WTC11 (cell line): ENCODE data around the gene KCNH8.

Experiments
- ATF3 ChIP-seq: sonication (generic); formaldehyde crosslinking; conservative IDR thresholded peaks from 2 replicates; pipeline ENCODE4 v1.8.1; 2022; ENCODE audit warnings: mild to moderate bottlenecking, missing genetic modification reagents
- ESRRA ChIP-seq: sonication (generic); formaldehyde crosslinking; IDR thresholded peaks from 2 replicates; pipeline ENCODE4 v1.8.1; 2022; ENCODE audit warnings: mild to moderate bottlenecking, missing genetic modification reagents, borderline replicate concordance
- NFYB ChIP-seq: sonication (generic); formaldehyde crosslinking; conservative IDR thresholded peaks from 2 replicates; pipeline ENCODE4 v1.8.0; 2022; ENCODE audit warnings: low read depth, missing genetic modification reagents
- NR2C2 ChIP-seq: sonication (generic); formaldehyde crosslinking; IDR thresholded peaks from 2 replicates; pipeline ENCODE4 v1.8.0; 2022; ENCODE audit warnings: mild to moderate bottlenecking, missing genetic modification reagents
- TP53 ChIP-seq: sonication (generic); formaldehyde crosslinking; IDR thresholded peaks from 2 replicates; pipeline ENCODE4 v1.8.1; 2023; ENCODE audit warnings: mild to moderate bottlenecking, missing genetic modification reagents
- ZNF138 ChIP-seq: sonication (generic); formaldehyde crosslinking; conservative IDR thresholded peaks from 2 replicates; pipeline ENCODE4 v1.8.1; 2022; ENCODE audit warnings: mild to moderate bottlenecking, moderate library complexity, missing genetic modification reagents
- TF ChIP-seq, protein P1 (sequence below): fragments of 200-600 bp; IDR thresholded peaks from 2 replicates; pipeline ENCODE4 v1.8.0; 2022; ENCODE audit warnings: antibody characterized with exemption
- TF ChIP-seq, protein P2 (sequence below): fragments of 250-450 bp; sonication (Bioruptor Pico); IDR thresholded peaks from 2 replicates; pipeline ENCODE4 v1.9.0; 2021; ENCODE audit warnings: mild to moderate bottlenecking

- TF ChIP-seq, protein P1, sequence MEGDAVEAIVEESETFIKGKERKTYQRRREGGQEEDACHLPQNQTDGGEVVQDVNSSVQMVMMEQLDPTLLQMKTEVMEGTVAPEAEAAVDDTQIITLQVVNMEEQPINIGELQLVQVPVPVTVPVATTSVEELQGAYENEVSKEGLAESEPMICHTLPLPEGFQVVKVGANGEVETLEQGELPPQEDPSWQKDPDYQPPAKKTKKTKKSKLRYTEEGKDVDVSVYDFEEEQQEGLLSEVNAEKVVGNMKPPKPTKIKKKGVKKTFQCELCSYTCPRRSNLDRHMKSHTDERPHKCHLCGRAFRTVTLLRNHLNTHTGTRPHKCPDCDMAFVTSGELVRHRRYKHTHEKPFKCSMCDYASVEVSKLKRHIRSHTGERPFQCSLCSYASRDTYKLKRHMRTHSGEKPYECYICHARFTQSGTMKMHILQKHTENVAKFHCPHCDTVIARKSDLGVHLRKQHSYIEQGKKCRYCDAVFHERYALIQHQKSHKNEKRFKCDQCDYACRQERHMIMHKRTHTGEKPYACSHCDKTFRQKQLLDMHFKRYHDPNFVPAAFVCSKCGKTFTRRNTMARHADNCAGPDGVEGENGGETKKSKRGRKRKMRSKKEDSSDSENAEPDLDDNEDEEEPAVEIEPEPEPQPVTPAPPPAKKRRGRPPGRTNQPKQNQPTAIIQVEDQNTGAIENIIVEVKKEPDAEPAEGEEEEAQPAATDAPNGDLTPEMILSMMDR: no peak
- no peak for TF ChIP-seq TP53 (CRISPR knock-in tag)
- TF ChIP-seq NR2C2 (CRISPR knock-in tag): no peak
- no peak for TF ChIP-seq ATF3 (CRISPR knock-in tag)
- no peak for TF ChIP-seq NFYB
- TF ChIP-seq ESRRA (CRISPR knock-in tag): no peak
- no peak for TF ChIP-seq ZNF138 (CRISPR knock-in tag)
- TF ChIP-seq, protein P2, sequence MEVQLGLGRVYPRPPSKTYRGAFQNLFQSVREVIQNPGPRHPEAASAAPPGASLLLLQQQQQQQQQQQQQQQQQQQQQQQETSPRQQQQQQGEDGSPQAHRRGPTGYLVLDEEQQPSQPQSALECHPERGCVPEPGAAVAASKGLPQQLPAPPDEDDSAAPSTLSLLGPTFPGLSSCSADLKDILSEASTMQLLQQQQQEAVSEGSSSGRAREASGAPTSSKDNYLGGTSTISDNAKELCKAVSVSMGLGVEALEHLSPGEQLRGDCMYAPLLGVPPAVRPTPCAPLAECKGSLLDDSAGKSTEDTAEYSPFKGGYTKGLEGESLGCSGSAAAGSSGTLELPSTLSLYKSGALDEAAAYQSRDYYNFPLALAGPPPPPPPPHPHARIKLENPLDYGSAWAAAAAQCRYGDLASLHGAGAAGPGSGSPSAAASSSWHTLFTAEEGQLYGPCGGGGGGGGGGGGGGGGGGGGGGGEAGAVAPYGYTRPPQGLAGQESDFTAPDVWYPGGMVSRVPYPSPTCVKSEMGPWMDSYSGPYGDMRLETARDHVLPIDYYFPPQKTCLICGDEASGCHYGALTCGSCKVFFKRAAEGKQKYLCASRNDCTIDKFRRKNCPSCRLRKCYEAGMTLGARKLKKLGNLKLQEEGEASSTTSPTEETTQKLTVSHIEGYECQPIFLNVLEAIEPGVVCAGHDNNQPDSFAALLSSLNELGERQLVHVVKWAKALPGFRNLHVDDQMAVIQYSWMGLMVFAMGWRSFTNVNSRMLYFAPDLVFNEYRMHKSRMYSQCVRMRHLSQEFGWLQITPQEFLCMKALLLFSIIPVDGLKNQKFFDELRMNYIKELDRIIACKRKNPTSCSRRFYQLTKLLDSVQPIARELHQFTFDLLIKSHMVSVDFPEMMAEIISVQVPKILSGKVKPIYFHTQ: no peak
Measured at GRCh38 chr3:19213603-19214220, 65.4 kb downstream of the KCNH8 start.
